Measurements from ENCODE around the gene SLC38A5.

Gene SLC38A5

DNA sequence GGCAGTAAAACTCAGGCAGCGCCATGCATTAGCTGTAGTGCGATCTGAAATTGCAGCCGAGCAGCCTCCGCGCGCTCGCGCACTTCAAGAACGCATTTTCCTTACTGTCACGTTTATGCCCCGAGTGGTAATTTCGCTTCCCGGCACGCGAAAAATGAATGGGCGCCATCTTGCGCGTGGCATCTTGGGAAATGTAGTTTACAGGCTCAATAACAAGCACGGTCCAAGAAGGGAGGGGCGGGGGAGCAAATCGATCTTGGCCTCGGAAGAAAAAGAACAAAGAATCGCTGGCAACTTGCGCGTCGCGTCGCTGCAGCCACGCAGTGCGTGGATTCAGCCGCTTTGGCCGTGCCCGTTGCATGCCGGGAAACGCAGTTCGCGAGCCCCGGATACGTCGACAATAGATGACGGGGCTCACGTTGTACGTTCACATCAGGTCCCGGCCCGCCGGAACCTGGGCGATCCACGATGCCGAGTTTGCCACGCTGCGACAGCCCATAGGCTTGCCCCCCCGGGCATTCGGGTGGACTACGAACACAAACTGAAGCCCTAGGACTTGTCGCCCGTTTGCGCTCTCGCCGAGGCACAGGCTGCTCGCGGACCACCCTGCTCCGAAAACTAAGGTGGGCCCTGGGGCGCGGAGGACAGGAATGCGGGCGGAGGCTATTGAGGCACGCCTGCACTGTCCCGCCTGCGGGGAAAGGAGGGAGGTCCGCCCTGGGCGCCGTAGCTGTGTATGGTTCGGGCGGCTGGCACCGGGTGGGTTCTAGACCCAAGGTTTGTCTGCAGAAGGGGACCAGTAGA, 5.9 kb upstream of the SLC38A5 start, which contains the start of gene FTSJ1:
FTSJ1 (plus strand) TSS at position 426 of the 804 bp plus-strand sequence. CDS start 1,849 bp downstream, outside the sequence.
- TF ChIP-seq, protein P1, sequence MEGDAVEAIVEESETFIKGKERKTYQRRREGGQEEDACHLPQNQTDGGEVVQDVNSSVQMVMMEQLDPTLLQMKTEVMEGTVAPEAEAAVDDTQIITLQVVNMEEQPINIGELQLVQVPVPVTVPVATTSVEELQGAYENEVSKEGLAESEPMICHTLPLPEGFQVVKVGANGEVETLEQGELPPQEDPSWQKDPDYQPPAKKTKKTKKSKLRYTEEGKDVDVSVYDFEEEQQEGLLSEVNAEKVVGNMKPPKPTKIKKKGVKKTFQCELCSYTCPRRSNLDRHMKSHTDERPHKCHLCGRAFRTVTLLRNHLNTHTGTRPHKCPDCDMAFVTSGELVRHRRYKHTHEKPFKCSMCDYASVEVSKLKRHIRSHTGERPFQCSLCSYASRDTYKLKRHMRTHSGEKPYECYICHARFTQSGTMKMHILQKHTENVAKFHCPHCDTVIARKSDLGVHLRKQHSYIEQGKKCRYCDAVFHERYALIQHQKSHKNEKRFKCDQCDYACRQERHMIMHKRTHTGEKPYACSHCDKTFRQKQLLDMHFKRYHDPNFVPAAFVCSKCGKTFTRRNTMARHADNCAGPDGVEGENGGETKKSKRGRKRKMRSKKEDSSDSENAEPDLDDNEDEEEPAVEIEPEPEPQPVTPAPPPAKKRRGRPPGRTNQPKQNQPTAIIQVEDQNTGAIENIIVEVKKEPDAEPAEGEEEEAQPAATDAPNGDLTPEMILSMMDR (IDR thresholded peaks at IDR 0.05; ENCODE audit: insufficient read depth, low read depth, low read length, missing control alignments) = no peak
- peak within 1 kb of the TSS; percentile 93 for H3K4me3 ChIP-seq (ENCODE audit: low read depth, low read length)
- DNase-seq (ENCODE audit: low read depth) = peak; percentile 95

GRCh38 chrX:48475296-48475695, 5.2 kb upstream of the SLC38A5 start:
- TF ChIP-seq, protein P1 (IDR thresholded peaks at IDR 0.05; ENCODE audit: insufficient read depth, low read depth, low read length, missing control alignments) = no peak
- peak overlapping the region; percentile 93 for H3K4me3 ChIP-seq (ENCODE audit: low read depth, low read length)
- DNase-seq (ENCODE audit: low read depth) = no peak

DNA sequence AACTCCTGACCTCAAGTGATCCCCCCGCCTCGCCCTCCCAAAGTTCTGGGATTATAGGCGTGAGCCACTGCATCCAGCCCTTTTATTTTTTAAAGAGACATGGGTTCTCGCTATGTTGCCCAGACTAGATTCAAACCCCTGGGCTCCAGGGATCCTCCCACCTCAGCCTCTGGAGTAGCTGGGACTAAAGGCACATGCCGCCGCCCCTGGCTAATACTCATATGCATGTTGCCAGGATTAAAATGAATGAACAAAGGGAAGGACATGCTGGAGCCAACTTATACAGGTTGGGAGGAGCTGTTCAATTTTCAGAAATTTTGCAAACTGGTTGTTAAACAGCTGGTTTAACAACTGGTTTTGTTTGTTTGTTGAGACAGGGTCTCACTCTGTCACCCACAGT, 4.5 kb upstream of the SLC38A5 start:
- peak overlapping the region; percentile 93 for H3K4me3 ChIP-seq (ENCODE audit: low read depth, low read length)
- DNase-seq (ENCODE audit: low read depth) = no peak
- TF ChIP-seq, protein P1 (IDR thresholded peaks at IDR 0.05; ENCODE audit: insufficient read depth, low read depth, low read length, missing control alignments) = no peak

DNA sequence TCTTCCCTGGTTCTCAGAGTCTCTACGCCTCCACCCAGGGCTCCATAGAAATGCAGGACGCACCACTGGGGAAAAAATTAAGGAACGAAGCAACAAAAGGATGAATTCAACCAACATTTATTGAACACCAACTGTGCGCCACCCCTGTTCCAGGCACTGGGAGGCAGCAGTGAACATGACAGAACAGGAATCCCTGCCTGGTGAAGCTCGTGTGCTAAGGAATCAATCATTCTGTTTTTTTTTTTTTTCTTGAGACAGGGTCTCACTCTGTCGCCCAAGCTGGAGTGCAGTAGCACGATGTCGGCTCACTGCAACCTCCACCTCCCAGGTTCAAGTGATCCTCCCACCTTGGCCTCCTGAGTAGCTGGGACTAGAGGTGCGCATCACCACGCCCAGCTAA, 4.1 kb upstream of the SLC38A5 start:
- peak; percentile 40 for DNase-seq (ENCODE audit: low read depth)
- TF ChIP-seq, protein P1 (IDR thresholded peaks at IDR 0.05; ENCODE audit: insufficient read depth, low read depth, low read length, missing control alignments) = peak; percentile 14
- no peak overlapping the region for H3K4me3 ChIP-seq (ENCODE audit: low read depth, low read length)

DNA sequence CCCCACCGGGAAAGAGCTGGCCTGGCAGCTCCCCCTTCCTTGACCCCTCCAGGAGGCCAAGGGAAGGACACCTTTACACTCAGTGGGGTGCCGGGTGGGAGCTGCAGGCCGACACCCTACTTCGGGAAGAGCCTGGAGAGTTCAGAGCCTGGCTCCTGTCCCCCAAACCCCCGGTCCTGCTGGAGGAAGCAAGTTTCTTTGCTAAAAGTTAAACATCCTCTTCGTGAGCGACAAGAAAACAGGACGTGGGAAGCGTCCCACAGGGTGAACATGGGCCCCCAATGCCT, 3.6 kb upstream of the SLC38A5 start:
- TF ChIP-seq, protein P1 (IDR thresholded peaks at IDR 0.05; ENCODE audit: insufficient read depth, low read depth, low read length, missing control alignments) = no peak
- no peak overlapping the region for H3K4me3 ChIP-seq (ENCODE audit: low read depth, low read length)
- no peak for DNase-seq (ENCODE audit: low read depth)

DNA sequence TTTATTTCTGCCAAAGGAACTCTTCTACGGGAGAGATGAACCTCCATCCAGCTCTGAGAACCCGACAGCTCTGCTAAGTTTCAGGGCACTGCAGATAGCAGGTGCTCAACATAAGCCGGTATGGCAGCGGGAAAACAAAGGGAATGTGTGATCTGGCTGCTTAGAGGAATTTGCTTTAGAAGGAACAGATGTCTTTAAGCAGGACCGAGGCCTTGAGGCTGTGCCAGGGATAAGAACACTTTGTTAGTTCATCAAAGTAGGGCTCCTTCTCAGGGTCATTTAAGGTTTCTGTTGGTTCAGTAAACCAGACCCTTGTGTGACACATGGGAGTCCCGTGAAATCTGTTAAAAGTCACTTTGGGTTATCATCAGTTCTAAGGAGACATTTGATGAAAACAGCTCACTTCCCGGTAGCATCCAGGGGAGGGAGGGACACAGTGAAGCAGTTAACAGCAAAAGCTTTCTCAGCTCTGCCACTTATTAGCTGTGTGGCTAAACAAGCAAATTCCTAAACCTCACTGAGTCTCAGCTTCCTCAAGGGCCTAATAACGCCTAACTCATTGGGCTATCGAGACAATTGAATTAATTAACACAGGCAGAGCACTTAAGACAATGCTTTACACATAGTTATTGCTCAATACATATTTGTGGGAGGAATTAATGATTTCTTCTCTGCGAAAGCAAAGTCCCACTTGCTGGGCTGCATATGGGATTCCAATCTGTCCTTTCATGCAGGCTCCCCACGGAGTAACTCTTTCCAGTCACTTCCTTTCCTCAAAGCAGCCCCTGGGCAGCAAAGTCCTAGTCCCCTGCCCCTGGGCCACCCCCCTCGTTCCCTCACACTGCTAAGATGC, 3.0 kb upstream of the SLC38A5 start:
- H3K4me3 ChIP-seq (ENCODE audit: low read depth, low read length) = no peak overlapping the region
- DNase-seq (ENCODE audit: low read depth) = no peak
- TF ChIP-seq, protein P1 (IDR thresholded peaks at IDR 0.05; ENCODE audit: insufficient read depth, low read depth, low read length, missing control alignments) = no peak

Measured in GM12865 (cell line).